Activated naive CD4-positive, alpha-beta T cell treated with anti-CD3 and anti-CD28 coated beads, Interleukin-2, amount 50 U/mL, for 72 hours (primary cell): ENCODE results near the gene R3HDM1. TPM values are rescaled to one million over a fixed set of nuclear protein-coding genes. Genes with fewer than 3 reads are reported as not detected.
A peak's percentile ranks its signal among the peaks of the same experiment; 100 is the strongest.

Source experiments
- ATAC-seq, 2 donors: fragments of 150-1000 bp; cut with Tn5 transposase; 2 replicates each; pipeline ENCODE4 v1.10.0; 2021; ENCODE audit warnings: mild to moderate bottlenecking in 2 of 2, moderate library complexity in 2 of 2
- DNase-seq, 2 donors: peaks; one replicate each; pipeline ENCODE4 v3.0.0; 2021 to 2022; ENCODE audit warnings: low spot score in 2 of 2
- H3K27ac Mint-ChIP-seq, 2 donors: one replicate each; pipeline ENCODE4 v1.8.0; 2022; ENCODE audit warnings: mild to moderate bottlenecking in 2 of 2, mixed read lengths in 2 of 2
- H3K36me3 Mint-ChIP-seq, 2 donors: one replicate each; pipeline ENCODE4 v1.8.0; 2022; ENCODE audit warnings: mixed read lengths in 2 of 2
- H3K9me3 Mint-ChIP-seq, 2 donors: one replicate each; pipeline ENCODE4 v1.8.0; 2022; ENCODE audit warnings: mixed read lengths in 2 of 2
- total RNA-seq, 2 donors: library from RNA; stranded (reverse); gene quantifications; one replicate each; pipeline ENCODE4 v1.2.3, GENCODE V29; 2022

R3HDM1 gene
- total RNA-seq, 2 donors from 2014 or later: 59.6 to 65.1 TPM

GRCh38 chr2:135551356-135551755, 20.1 kb downstream of the R3HDM1 start:
- no peak for DNase-seq
- H3K27ac Mint-ChIP-seq: no peak overlapping the region
- no peak for ATAC-seq
- H3K9me3 Mint-ChIP-seq: no peaks in the 10 kb centered on the region
- peaks cover 4 to 26% of the 10 kb centered on the region in 2 donors for H3K36me3 Mint-ChIP-seq

DNA sequence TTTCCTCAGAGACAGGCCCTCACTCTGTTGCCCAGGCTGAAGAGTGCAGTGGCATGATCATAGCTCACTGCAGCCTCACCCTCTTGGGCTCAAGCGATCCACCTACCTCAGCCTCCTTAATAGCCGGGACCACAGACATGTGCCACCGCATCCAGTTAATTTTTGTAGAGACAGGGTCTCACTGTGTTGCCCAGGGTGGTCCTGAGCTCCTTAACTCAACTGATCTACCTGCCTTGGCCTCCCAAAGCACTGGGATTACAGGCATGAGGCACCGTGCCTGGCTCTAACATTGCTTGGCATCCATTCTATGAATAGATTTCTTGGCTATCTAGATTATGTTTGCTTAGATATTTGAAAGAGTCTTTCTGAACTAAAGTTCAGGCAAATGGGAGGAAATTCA, 21.6 kb downstream of the R3HDM1 start:
- ATAC-seq (no peak), DNase-seq (no peak)
- Mint-ChIP-seq H3K9me3 (no peaks in the 10 kb centered on the region), H3K27ac (no peak overlapping the region), H3K36me3 (peaks cover 4 to 26% of the 10 kb centered on the region in 2 donors)

DNA sequence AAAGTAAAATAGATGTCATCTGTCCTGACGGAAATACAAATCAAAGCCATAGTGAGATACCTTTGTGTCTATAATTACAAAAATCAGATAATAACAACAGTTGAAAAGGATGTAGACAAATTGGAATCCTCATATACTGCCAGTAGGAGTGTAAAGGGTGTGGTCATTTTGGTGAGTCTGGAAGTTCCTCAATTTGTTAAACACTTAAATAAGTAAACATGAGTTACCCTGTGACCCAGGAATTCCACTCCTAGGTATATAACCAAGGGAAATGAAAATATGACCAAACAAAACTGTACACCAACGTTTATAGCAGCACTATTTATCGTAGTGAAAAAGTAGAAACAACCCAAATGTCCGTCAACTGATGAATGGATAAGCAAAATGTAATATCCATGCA, 24.0 kb downstream of the R3HDM1 start:
- no peak for ATAC-seq
- Mint-ChIP-seq H3K9me3 (no peaks in the 10 kb centered on the region), H3K36me3 (peaks cover 4 to 26% of the 10 kb centered on the region in 2 donors), H3K27ac (no peak overlapping the region)
- no peak for DNase-seq

- DNase-seq (no peak), ATAC-seq (no peak)
- peaks cover 4 to 20% of the 10 kb centered on the region in 2 donors for H3K36me3 Mint-ChIP-seq
- no peaks in the 10 kb centered on the region for H3K9me3 Mint-ChIP-seq
- H3K27ac Mint-ChIP-seq: no peak overlapping the region
These were observed 26.2 kb downstream of the R3HDM1 start for GRCh38 chr2:135557530-135557929.

GRCh38 chr2:135561925-135562324, 30.6 kb downstream of the R3HDM1 start:
- DNase-seq (no peak), ATAC-seq (no peak)
- no peak overlapping the region for H3K27ac Mint-ChIP-seq
- H3K9me3 Mint-ChIP-seq: peaks cover 0 to 7% of the 10 kb centered on the region in 2 donors
- peaks cover 7 to 9% of the 10 kb centered on the region in 2 donors for H3K36me3 Mint-ChIP-seq

DNA sequence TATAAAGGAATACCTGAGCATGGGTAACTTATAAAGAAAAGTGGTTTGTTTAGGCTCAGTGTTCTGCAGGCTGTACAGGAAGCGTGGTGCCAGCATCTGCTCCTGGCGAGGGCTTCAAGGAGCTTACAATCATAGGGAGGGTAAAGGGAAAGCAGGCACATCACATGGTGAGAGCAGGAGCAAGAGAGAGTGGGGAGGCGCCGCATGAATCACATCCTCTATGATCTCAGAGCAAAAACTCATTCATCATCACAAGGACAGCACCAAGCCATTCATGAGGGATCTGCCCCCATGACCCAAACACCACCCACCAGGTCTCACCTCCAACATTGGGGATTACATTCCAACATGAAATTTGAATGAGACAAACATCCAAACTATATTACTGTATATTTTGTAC, 32.5 kb downstream of the R3HDM1 start:
- peak overlapping the region; percentile 4 for H3K27ac Mint-ChIP-seq
- peak; percentile 40 to 89 for ATAC-seq

DNA sequence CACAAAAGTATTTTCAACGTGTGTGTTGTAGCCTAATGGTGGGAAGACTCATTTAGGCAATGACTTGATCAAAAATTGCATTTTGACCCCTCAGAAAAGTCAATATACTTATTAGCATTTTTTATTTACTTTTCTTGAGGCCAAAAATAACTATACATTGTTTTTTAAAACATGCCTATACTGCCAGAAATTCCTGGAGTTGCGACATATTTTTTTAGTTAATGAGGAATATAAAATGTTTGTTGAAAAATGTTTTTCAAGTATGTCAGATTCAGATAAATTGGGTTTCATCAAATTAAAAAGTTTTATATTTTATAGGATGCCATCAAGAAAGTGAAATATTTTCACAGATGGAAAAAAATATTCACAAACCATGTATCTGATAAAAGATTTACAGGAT, 39.6 kb downstream of the R3HDM1 start:
- peaks cover 0 to 6% of the 10 kb centered on the region in 2 donors for H3K36me3 Mint-ChIP-seq
- no peaks in the 10 kb centered on the region for H3K9me3 Mint-ChIP-seq
- H3K27ac Mint-ChIP-seq: no peak overlapping the region
- DNase-seq: no peak
- no peak for ATAC-seq

More for the DNA sequence above, 32.5 kb downstream of the R3HDM1 start:
- no peak for DNase-seq
- peaks cover 0 to 7% of the 10 kb centered on the region in 2 donors for H3K9me3 Mint-ChIP-seq
- H3K36me3 Mint-ChIP-seq: peaks cover 7 to 9% of the 10 kb centered on the region in 2 donors

DNA sequence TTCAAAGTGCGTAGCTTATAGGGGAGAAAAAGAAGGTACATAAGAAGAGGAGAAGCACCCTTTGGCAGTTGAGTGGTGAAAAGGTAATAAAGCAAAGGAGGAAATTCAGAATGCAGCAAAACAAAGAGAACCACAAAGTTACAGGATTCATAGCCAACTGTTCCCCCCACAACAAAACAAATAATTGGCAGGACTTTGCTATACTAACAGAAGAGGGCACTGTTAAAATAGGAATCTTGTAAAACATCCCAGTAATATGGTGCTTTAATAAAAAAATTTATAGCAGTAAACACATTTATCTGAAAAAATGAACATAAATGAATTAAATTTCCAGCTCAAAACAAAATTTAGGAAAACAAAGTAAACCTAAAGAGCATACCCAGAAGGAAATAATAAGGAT, 42.3 kb downstream of the R3HDM1 start:
- Mint-ChIP-seq H3K36me3 (peaks cover 0 to 6% of the 10 kb centered on the region in 2 donors), H3K27ac (no peak overlapping the region), H3K9me3 (no peaks in the 10 kb centered on the region)
- ATAC-seq (no peak), DNase-seq (no peak)

DNA sequence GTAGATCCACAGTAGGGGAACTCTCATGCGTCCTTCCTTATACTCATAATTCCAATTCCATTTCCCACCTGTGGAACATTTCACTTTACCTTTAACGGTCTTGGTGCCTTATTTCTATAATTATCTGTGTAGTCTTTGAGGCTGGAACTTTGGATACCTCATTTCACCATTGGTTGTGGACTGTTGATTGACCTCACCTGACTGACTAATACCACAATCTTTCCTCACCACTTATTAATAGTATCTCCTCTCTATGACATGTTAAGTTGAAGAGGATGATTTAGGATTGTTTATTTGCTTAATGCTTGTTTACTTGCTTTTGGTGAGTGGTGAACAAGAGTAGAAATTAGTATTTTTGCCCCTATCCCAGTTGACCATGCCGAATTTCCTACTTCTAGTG, 50.0 kb downstream of the R3HDM1 start:
- ATAC-seq (no peak), DNase-seq (no peak)
- Mint-ChIP-seq H3K9me3 (no peaks in the 10 kb centered on the region), H3K27ac (no peak overlapping the region), H3K36me3 (no peaks in the 10 kb centered on the region)

DNA sequence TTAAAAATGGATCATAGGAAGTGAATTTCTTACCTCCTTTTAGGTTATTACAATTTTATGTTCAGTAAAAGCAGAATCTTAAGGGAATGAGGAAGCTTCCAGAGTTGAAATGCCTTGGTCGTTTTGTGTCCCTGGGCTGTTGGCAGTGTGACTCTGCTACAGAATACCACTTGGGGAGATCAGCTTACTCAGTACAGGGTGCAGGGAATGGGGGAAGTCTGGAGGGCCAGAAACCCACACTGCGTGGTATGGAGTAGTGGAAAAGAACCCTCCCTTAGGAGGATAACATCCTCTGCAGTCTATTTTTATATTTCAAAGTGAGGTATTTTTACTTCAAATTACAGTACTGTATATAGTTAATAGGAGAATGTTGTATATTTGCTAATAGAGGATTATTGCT, 51.1 kb downstream of the R3HDM1 start:
- no peaks in the 10 kb centered on the region for H3K9me3 Mint-ChIP-seq
- ATAC-seq (no peak), DNase-seq (no peak)
- H3K36me3 Mint-ChIP-seq: no peaks in the 10 kb centered on the region
- no peak overlapping the region for H3K27ac Mint-ChIP-seq

- no peak for DNase-seq
- Mint-ChIP-seq H3K36me3 (no peaks in the 10 kb centered on the region), H3K9me3 (no peaks in the 10 kb centered on the region), H3K27ac (no peak overlapping the region)
- ATAC-seq: no peak
These were observed 54.3 kb downstream of the R3HDM1 start for GRCh38 chr2:135585586-135585985.

GRCh38 chr2:135586148-135586547, 54.9 kb downstream of the R3HDM1 start:
- H3K9me3 Mint-ChIP-seq: no peaks in the 10 kb centered on the region
- no peak overlapping the region for H3K27ac Mint-ChIP-seq
- ATAC-seq (no peak), DNase-seq (no peak)
- H3K36me3 Mint-ChIP-seq: no peaks in the 10 kb centered on the region

- peak overlapping the region in 1 of 2 donors; percentile 15 for H3K27ac Mint-ChIP-seq
- DNase-seq (no peak), ATAC-seq (peak in 1 of 2 donors; percentile 49)
- peaks cover 0 to 15% of the 10 kb centered on the region in 2 donors for H3K36me3 Mint-ChIP-seq
- H3K9me3 Mint-ChIP-seq: peaks cover 0 to 4% of the 10 kb centered on the region in 2 donors
These were observed 56.7 kb downstream of the R3HDM1 start for GRCh38 chr2:135587958-135588357.

DNA sequence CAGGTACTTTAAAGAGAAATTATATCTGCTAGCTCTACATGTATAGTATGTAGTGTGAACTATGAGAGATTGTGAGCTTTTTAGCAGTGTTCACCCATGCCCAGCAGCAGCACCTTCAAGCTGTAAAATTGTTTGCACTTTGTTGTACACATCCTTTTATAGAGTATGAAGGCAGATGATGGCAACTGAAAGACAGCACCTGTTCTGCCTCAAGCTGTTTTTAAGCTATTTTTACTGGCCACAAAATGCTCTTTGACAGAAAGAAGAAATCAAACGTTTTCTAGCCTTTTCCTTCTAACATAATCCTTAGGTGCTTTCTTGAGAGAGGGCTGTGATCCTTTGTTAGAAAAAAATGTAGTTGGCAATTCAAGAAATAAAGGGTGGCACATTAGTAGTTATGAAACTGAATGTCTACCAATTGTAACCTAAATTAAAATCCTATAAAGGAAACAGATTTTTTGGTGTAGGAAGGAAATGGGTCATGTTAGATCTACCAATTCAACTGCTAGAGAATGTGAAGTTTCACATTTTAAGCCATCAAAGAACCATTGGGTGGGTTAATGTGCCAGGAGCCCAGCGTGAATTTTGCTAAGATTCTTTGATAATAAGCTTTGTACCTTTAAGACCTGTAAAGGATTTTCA, 59.5 kb downstream of the R3HDM1 start:
- peak in 1 of 2 donors; percentile 50 for ATAC-seq

GRCh38 chr2:135600915-135601314, 69.6 kb downstream of the R3HDM1 start:
- ATAC-seq: no peak
- H3K27ac Mint-ChIP-seq: no peak overlapping the region
- H3K36me3 Mint-ChIP-seq: peaks cover 2 to 5% of the 10 kb centered on the region in 2 donors
- no peak for DNase-seq
- no peaks in the 10 kb centered on the region for H3K9me3 Mint-ChIP-seq

More for the DNA sequence above, 59.5 kb downstream of the R3HDM1 start:
- DNase-seq: no peak
- Mint-ChIP-seq H3K36me3 (peaks cover 0 to 20% of the 10 kb centered on the region in 2 donors), H3K9me3 (peaks cover 0 to 4% of the 10 kb centered on the region in 2 donors), H3K27ac (no peak overlapping the region)

GRCh38 chr2:135603543-135603942, 72.3 kb downstream of the R3HDM1 start:
- no peak overlapping the region for H3K27ac Mint-ChIP-seq
- no peak for ATAC-seq
- DNase-seq: no peak
- H3K36me3 Mint-ChIP-seq: peaks cover 5 to 7% of the 10 kb centered on the region in 2 donors
- H3K9me3 Mint-ChIP-seq: no peaks in the 10 kb centered on the region

- no peaks in the 10 kb centered on the region for H3K9me3 Mint-ChIP-seq
- ATAC-seq (no peak), DNase-seq (no peak)
- H3K36me3 Mint-ChIP-seq: peaks cover 7 to 10% of the 10 kb centered on the region in 2 donors
- no peak overlapping the region for H3K27ac Mint-ChIP-seq
These were observed 76.3 kb downstream of the R3HDM1 start for GRCh38 chr2:135607561-135607960.

DNA sequence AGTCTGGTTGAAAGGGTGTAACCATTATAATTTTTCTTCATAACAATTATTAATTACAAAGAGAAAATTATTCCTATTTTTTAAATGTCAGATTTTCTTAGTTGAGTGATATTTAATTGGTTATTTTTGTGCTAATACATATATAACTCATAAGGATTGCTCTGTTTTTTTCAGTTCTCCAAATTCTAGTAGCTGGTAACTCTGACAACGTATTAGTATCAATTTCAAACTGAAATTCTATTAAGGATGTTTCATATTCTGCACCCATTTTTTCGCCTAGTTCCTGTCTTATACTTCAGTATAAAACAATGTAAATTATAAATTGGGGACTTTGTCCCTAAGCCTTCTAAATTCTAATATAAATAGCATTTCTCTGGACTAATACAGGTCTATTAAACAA, 81.0 kb downstream of the R3HDM1 start:
- Mint-ChIP-seq H3K27ac (no peak overlapping the region), H3K9me3 (no peaks in the 10 kb centered on the region), H3K36me3 (peaks cover 0 to 5% of the 10 kb centered on the region in 2 donors)
- no peak for ATAC-seq
- no peak for DNase-seq
